AG09309 (cell line): Measurements from ENCODE around the gene MAN2A1.

ENCODE experiments used
- DNase-seq: peaks from one replicate; pipeline ENCODE4 v3.0.0-alpha.2; 2010; ENCODE audit warnings: low read depth
- H3K4me3 ChIP-seq: 2 replicates; pipeline ENCODE4 v1.5.1; 2011; ENCODE audit warnings: mild to moderate bottlenecking, low read depth, low read length, moderate library complexity; ENCODE audit not compliant: control insufficient read depth
- TF ChIP-seq, protein P1 (sequence below): IDR thresholded peaks from 2 replicates; pipeline ENCODE4 v1.5.1; 2011; ENCODE audit warnings: mild to moderate bottlenecking, low read depth, low read length, inconsistent platforms; ENCODE audit not compliant: insufficient read depth, control insufficient read depth; ENCODE audit errors: missing control alignments

MAN2A1 gene

DNA sequence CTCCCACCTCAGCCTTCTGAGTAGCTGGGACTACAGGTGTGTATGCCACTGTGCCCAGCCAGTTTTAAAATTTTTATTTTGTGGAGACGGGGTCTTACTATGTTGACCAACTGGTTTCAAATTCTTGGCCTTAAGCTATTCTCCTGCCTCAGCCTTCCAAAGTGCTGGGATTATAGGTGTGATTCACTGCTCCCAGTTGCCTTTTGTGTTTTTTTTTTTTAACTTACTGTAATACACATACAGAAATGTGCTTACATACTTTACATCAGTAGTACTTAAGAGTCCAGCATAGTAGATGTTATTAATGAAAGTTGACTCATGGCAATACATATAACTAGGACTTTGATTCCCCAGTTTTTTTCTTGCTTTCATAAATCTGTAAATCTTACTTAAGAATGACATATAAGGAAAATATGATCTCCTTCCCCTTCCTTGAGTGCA is 4.7 kb downstream of the MAN2A1 start:
- no peak overlapping the region for H3K4me3 ChIP-seq
- no peak for DNase-seq
- TF ChIP-seq, protein P1, sequence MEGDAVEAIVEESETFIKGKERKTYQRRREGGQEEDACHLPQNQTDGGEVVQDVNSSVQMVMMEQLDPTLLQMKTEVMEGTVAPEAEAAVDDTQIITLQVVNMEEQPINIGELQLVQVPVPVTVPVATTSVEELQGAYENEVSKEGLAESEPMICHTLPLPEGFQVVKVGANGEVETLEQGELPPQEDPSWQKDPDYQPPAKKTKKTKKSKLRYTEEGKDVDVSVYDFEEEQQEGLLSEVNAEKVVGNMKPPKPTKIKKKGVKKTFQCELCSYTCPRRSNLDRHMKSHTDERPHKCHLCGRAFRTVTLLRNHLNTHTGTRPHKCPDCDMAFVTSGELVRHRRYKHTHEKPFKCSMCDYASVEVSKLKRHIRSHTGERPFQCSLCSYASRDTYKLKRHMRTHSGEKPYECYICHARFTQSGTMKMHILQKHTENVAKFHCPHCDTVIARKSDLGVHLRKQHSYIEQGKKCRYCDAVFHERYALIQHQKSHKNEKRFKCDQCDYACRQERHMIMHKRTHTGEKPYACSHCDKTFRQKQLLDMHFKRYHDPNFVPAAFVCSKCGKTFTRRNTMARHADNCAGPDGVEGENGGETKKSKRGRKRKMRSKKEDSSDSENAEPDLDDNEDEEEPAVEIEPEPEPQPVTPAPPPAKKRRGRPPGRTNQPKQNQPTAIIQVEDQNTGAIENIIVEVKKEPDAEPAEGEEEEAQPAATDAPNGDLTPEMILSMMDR, result no peak

DNA sequence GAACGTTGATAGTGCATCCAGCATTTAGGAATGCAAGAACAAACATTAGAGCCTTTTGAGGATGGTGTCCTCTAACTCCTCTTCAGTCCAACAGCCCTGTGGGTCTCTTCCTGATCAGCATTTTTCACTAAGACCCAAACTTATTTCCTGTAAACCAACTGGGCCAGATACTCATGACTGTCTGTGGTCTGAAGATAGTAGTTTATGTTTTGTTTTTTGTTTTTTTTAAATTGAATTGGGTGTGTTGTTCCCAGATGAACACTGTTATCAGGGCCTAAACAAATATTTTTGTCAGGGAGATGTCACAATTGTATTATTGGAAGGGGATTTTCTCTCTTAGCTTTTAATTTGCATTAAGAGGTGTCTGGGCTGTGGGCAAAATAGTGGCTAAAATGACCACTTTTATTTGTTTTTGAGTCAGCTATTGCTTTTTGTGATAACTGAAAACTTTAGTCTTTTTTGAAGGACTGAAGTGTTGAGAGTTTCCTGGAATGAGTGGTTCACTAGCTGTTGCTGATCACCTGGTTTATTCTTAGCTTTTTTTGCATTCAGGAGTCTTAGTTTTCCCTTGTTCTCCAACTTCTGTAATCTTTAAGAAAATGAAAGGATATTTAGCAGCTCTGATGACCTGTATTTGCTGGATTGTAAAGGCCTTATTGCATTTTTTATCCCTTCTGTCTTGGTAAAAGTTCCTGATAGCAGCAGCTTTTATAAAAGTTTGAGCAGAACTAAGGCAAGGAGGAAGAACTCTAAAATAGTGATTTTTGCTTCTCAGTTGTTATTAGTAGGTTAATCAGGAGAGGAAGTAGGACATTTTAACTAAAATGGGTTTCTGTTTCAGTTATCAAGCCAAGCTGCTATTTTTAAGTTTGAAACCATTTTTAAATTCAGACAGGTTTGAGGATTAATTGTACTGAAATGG is 5.5 kb downstream of the MAN2A1 start:
- TF ChIP-seq, protein P1, result no peak
- no peak for DNase-seq
- no peak overlapping the region for H3K4me3 ChIP-seq

DNA sequence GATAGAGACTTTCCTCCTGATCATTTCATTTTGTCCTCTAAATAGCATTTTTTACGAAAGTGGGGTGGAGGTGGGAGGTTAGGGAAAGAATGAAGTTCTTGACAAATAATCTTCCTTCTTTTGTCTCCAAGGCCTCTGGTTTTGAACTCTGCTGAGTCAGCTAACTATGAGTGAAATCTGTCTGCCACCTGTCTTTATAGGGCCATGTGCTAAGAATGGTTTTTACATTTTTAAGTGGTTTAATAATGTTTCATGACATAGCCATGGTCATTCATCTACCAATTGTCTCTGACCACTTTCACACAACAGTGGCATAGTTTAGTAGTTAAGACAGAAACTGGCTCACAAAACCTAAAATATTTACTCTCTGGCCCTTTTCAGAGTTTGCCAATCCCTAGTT is 7.6 kb downstream of the MAN2A1 start:
- TF ChIP-seq, protein P1, result no peak
- no peak for DNase-seq
- no peak overlapping the region for H3K4me3 ChIP-seq

DNA sequence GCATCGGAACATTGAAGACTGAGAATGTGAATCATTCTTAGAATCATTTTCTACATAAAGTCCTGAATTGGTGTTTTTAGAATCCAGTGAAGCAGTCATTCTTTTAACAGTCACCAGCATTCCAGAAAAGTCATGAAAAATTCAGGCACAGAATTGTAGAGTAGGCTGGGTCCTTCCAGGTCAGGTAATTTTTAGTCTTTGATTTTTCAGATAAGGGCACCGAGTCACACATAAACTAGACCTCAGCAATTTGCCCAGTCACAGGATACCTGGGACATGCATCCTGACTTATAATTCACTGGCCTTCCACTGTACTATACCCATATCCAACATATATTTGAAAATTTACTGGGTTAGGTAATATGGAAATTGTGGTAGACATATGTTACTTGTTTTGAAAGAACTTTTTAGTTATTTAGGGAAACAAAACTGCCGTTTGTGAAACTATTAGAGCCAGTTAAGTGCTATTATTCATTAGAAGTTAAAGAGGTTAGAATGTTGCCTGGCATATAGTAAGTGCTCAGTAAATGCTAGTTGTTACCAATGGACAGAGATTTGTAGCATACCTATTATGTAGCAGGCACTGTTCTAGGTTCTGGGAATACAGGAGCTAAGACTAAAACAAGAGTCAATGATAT is 10.9 kb downstream of the MAN2A1 start:
- TF ChIP-seq, protein P1, result no peak
- H3K4me3 ChIP-seq, result no peak overlapping the region
- DNase-seq, result no peak

DNA sequence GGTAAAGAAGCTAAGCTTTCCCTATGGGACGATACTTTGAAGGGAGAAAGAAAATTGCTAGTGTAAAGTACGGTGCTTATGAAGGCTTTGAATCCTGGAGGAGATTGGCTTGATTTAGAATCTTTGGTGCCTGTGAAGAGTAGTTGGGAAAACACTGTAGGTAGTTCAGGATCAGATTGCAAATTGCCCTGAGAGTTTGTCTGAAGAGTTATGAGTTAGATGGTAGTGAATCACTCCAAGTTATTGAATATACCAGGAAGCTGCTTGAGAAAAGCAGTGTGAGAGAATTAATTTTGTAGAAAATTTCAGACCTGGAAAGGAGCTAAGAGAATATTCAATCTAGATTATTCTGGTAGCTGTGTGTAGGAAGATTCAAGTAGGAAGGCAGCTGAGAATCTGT is 11.5 kb downstream of the MAN2A1 start:
- TF ChIP-seq, protein P1, result no peak
- no peak for DNase-seq

DNA sequence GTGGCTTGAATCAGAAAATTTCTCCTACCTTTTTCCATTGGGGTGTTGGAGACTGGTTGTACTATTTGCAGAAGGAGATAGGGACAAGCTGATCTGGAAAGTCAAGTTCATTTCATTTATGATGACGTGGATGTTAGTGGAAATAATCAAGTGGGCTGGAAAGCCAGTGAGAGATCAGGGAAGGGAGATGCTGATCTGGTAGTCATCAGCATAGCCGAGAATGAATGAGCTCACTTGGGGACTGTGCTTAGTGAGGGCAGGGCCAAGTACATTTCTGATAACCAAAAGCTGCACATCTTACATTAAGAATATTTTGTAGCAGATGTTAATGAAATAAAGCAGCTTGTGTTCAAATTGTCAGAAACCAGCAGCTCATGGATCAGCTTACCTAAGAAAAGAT is 12.1 kb downstream of the MAN2A1 start:
- no peak for DNase-seq
- TF ChIP-seq, protein P1, result no peak
- H3K4me3 ChIP-seq, result no peak overlapping the region

More for the DNA sequence above, 11.5 kb downstream of the MAN2A1 start:
- no peak overlapping the region for H3K4me3 ChIP-seq
